ENCODE data around the gene FATE1. TPM values are rescaled to one million over a fixed set of nuclear protein-coding genes. Genes with fewer than 3 reads are reported as not detected.

FATE1 gene
- total RNA-seq, 2 experiments from 2014 or later = not detected

GRCh38 chrX:151713849-151714248 is 2.0 kb upstream of the FATE1 start:
- CTCF ChIA-PET = interaction anchor here (1.0 kb wide), 1 partner anchor 13 kb away, joined by 3 read pairs; no protein-coding TSS in a partner anchor
- DNase-seq (no peak), ATAC-seq (no peak)
- Mint-ChIP-seq H3K27me3 (no peaks in the 10 kb centered on the region), H3K27ac (no peak overlapping the region), H3K4me3 (no peak overlapping the region), H3K36me3 (no peaks in the 10 kb centered on the region), H3K4me1 (no peaks in the 10 kb centered on the region), H3K9me3 (ENCODE audit: low read depth) (no peaks in the 10 kb centered on the region)

GRCh38 chrX:151714362-151714761 is 1.5 kb upstream of the FATE1 start:
- ATAC-seq (no peak), DNase-seq (no peak)
- no peaks in the 10 kb centered on the region for H3K27me3 Mint-ChIP-seq
- no peak overlapping the region for H3K4me3 Mint-ChIP-seq
- H3K27ac Mint-ChIP-seq = no peak overlapping the region
- no peaks in the 10 kb centered on the region for H3K9me3 Mint-ChIP-seq (ENCODE audit: low read depth)
- no peaks in the 10 kb centered on the region for H3K4me1 Mint-ChIP-seq
- CTCF ChIA-PET = no interaction called here
- no peaks in the 10 kb centered on the region for H3K36me3 Mint-ChIP-seq

GRCh38 chrX:151722241-151722846 is 6.5 kb downstream of the FATE1 start:
- Mint-ChIP-seq H3K9me3 (ENCODE audit: low read depth) (no peaks in the 10 kb centered on the region), H3K27me3 (no peaks in the 10 kb centered on the region), H3K4me1 (no peaks in the 10 kb centered on the region), H3K36me3 (no peaks in the 10 kb centered on the region), H3K27ac (no peak overlapping the region), H3K4me3 (no peak overlapping the region)
- CTCF ChIA-PET = no interaction called here
- no peak for DNase-seq
- ATAC-seq = no peak

- CTCF ChIA-PET = no interaction called here
- no peak for DNase-seq
- Mint-ChIP-seq H3K4me1 (no peaks in the 10 kb centered on the region), H3K9me3 (ENCODE audit: low read depth) (no peaks in the 10 kb centered on the region), H3K36me3 (no peaks in the 10 kb centered on the region), H3K27ac (no peak overlapping the region), H3K4me3 (no peak overlapping the region), H3K27me3 (no peaks in the 10 kb centered on the region)
- no peak for ATAC-seq
Measured at GRCh38 chrX:151723156-151723760, 7.4 kb downstream of the FATE1 start.

- no peaks in the 10 kb centered on the region for H3K36me3 Mint-ChIP-seq
- no peak overlapping the region for H3K27ac Mint-ChIP-seq
- H3K27me3 Mint-ChIP-seq = no peaks in the 10 kb centered on the region
- DNase-seq (no peak), ATAC-seq (no peak)
- no peaks in the 10 kb centered on the region for H3K4me1 Mint-ChIP-seq
- H3K4me3 Mint-ChIP-seq = no peak overlapping the region
- no peaks in the 10 kb centered on the region for H3K9me3 Mint-ChIP-seq (ENCODE audit: low read depth)
- CTCF ChIA-PET = no interaction called here
Measured at GRCh38 chrX:151724563-151725337, 8.9 kb downstream of the FATE1 start.

GRCh38 chrX:151725338-151725614 is 9.4 kb downstream of the FATE1 start:
- Mint-ChIP-seq H3K27ac (no peak overlapping the region), H3K9me3 (ENCODE audit: low read depth) (no peaks in the 10 kb centered on the region), H3K36me3 (no peaks in the 10 kb centered on the region), H3K4me3 (no peak overlapping the region), H3K4me1 (no peaks in the 10 kb centered on the region), H3K27me3 (no peaks in the 10 kb centered on the region)
- ATAC-seq = no peak
- DNase-seq = no peak
- CTCF ChIA-PET = no interaction called here

GRCh38 chrX:151726751-151727150 is 10.9 kb downstream of the FATE1 start:
- H3K4me1 Mint-ChIP-seq = no peaks in the 10 kb centered on the region
- H3K27me3 Mint-ChIP-seq = no peaks in the 10 kb centered on the region
- DNase-seq (no peak), ATAC-seq (no peak)
- H3K9me3 Mint-ChIP-seq (ENCODE audit: low read depth) = no peaks in the 10 kb centered on the region
- H3K36me3 Mint-ChIP-seq = no peaks in the 10 kb centered on the region
- H3K27ac Mint-ChIP-seq = no peak overlapping the region
- CTCF ChIA-PET = interaction anchor here (1.0 kb wide), 1 partner anchor 13 kb away, joined by 3 read pairs; no protein-coding TSS in a partner anchor
- no peak overlapping the region for H3K4me3 Mint-ChIP-seq

- Mint-ChIP-seq H3K27me3 (peaks cover 4% of the 10 kb centered on the region), H3K4me3 (no peak overlapping the region), H3K9me3 (ENCODE audit: low read depth) (no peaks in the 10 kb centered on the region), H3K4me1 (no peaks in the 10 kb centered on the region), H3K36me3 (no peaks in the 10 kb centered on the region), H3K27ac (no peak overlapping the region)
- CTCF ChIA-PET = interaction anchor here (1.0 kb wide), 1 partner anchor 14 kb away, joined by 3 read pairs; no protein-coding TSS in a partner anchor
- no peak for DNase-seq
- ATAC-seq = no peak
Measured at GRCh38 chrX:151727346-151727745, 11.5 kb downstream of the FATE1 start.

- CTCF ChIA-PET = no interaction called here
- H3K27me3 Mint-ChIP-seq = peaks cover 4% of the 10 kb centered on the region
Measured at GRCh38 chrX:151729056-151729725, 13.4 kb downstream of the FATE1 start.

GRCh38 chrX:151734446-151734845 is 18.6 kb downstream of the FATE1 start, which contains the start of gene CNGA2:
Gene CNGA2, plus strand, starts transcription at chrX:151734746. Its CDS starts 3,738 bp downstream, at chrX:151738484.
- no peak for ATAC-seq
- Mint-ChIP-seq H3K36me3 (no peaks in the 10 kb centered on the region), H3K27ac (no peak within 1 kb of the TSS), H3K27me3 (peaks cover 4% of the 10 kb centered on the region), H3K4me1 (no peaks in the 10 kb centered on the region), H3K4me3 (no peak within 1 kb of the TSS), H3K9me3 (ENCODE audit: low read depth) (no peaks in the 10 kb centered on the region)
- DNase-seq = no peak
- CTCF ChIA-PET = no interaction called here

More at GRCh38 chrX:151729056-151729725, 13.4 kb downstream of the FATE1 start:
- Mint-ChIP-seq H3K4me3 (no peak overlapping the region), H3K4me1 (no peaks in the 10 kb centered on the region), H3K9me3 (ENCODE audit: low read depth) (no peaks in the 10 kb centered on the region), H3K27ac (no peak overlapping the region), H3K36me3 (no peaks in the 10 kb centered on the region)
- DNase-seq = no peak
- no peak for ATAC-seq

- no peaks in the 10 kb centered on the region for H3K4me1 Mint-ChIP-seq
- no peak for ATAC-seq
- H3K4me3 Mint-ChIP-seq = no peak overlapping the region
- CTCF ChIA-PET = no interaction called here
- peaks cover 4% of the 10 kb centered on the region for H3K27me3 Mint-ChIP-seq
- no peaks in the 10 kb centered on the region for H3K9me3 Mint-ChIP-seq (ENCODE audit: low read depth)
- DNase-seq = no peak
- no peak overlapping the region for H3K27ac Mint-ChIP-seq
- no peaks in the 10 kb centered on the region for H3K36me3 Mint-ChIP-seq
Measured at GRCh38 chrX:151735219-151735618, 19.4 kb downstream of the FATE1 start.

GRCh38 chrX:151736685-151737084 is 20.9 kb downstream of the FATE1 start:
- peaks cover 4% of the 10 kb centered on the region for H3K27me3 Mint-ChIP-seq
- no peaks in the 10 kb centered on the region for H3K36me3 Mint-ChIP-seq
- no peak for ATAC-seq
- DNase-seq = no peak
- CTCF ChIA-PET = no interaction called here
- no peaks in the 10 kb centered on the region for H3K9me3 Mint-ChIP-seq (ENCODE audit: low read depth)
- no peak overlapping the region for H3K27ac Mint-ChIP-seq
- H3K4me3 Mint-ChIP-seq = no peak overlapping the region
- no peaks in the 10 kb centered on the region for H3K4me1 Mint-ChIP-seq

- Mint-ChIP-seq H3K27ac (no peak overlapping the region), H3K36me3 (no peaks in the 10 kb centered on the region), H3K9me3 (ENCODE audit: low read depth) (no peaks in the 10 kb centered on the region), H3K4me3 (no peak overlapping the region), H3K27me3 (no peaks in the 10 kb centered on the region), H3K4me1 (no peaks in the 10 kb centered on the region)
- CTCF ChIA-PET = no interaction called here
- no peak for DNase-seq
- no peak for ATAC-seq
Measured at GRCh38 chrX:151737494-151737893, 21.7 kb downstream of the FATE1 start.

- H3K27ac Mint-ChIP-seq = no peak overlapping the region
- ATAC-seq = no peak
Measured at GRCh38 chrX:151738751-151739150, 22.9 kb downstream of the FATE1 start.

More at GRCh38 chrX:151738751-151739150, 22.9 kb downstream of the FATE1 start:
- H3K9me3 Mint-ChIP-seq (ENCODE audit: low read depth) = no peaks in the 10 kb centered on the region
- H3K4me1 Mint-ChIP-seq = no peaks in the 10 kb centered on the region
- H3K4me3 Mint-ChIP-seq = no peak overlapping the region
- no peaks in the 10 kb centered on the region for H3K27me3 Mint-ChIP-seq
- no peak for DNase-seq
- CTCF ChIA-PET = no interaction called here
- no peaks in the 10 kb centered on the region for H3K36me3 Mint-ChIP-seq
